GM19099 (cell line): Measurements from ENCODE around the gene IGSF9.

Source experiments
- POLR2A ChIP-seq: IDR thresholded peaks from 3 replicates; pipeline ENCODE4 v1.6.1; 2011; ENCODE audit warnings: low read depth; ENCODE audit not compliant: insufficient read length; ENCODE audit errors: extremely low read depth

The IGSF9 gene

DNA sequence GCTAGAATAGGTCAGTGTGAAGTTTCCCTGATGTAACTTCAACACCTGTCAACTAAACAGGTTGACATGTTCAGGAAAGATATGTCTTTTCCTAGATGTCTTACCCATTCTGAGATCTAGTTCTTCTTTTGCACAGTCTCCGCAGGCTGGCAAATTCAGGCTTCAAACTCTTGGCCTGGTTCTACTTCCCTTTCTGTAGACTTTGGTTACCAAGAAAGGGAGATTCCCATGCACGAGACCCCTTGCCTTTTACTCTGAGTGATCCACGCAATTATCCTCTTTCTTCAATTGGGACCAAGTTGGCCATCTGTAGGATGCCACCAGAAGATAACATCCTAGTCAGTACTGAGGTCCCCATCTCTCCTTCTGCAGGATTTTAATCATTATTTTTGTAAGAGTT lies 47.5 kb downstream of the IGSF9 start:
- no peak for TF ChIP-seq POLR2A

DNA sequence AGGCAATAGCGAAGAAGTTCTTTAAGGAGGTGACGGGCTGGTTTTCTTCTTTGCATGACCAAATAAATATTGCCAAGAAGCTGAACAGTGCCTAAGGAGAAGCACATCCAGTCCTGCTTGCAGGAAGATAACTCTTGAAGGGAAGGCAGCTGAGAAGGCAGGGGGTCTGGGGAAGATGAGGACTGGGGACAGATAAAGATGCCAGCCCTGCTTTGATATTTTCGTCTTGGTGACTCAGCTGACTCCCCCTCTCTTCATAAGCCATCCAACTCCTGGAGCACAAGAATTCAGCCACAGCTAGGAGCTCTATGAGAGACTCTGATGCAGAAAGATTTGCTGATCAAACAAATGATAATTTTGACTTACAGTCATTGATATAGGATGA lies 48.9 kb downstream of the IGSF9 start:
- no peak for TF ChIP-seq POLR2A

DNA sequence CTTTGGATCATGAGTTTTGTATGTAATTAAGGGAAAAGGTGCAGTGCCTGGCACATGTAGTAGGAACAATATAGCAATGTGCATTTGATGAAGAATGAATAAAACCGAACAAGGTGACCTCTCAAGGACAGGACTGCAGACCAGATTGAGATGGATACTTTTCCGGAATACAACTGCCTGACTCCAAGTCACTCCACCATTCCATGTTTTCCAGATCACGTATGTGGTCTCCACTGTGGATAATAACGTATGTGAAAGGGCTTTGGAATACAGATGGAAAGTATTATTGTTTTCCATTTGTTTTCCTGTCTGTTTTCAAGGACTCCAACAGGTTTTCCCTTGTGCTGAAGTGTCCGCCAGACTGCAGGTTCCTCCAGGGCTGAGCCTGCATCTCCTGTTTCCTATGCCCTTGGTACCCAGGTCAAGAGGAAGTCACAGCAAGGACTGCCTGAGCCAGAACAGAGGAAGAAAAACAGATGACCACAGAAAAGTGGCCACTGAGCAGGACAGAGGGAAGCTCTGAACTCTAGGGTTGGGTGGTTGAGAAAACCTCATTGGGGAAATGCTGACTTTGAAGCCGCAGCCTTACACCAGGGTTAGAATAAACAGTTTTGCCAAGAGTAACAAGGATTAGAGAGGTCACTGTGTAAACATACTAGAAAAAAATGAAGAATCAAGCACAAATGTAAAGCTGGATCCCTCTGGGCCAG lies 49.4 kb downstream of the IGSF9 start:
- no peak for TF ChIP-seq POLR2A

DNA sequence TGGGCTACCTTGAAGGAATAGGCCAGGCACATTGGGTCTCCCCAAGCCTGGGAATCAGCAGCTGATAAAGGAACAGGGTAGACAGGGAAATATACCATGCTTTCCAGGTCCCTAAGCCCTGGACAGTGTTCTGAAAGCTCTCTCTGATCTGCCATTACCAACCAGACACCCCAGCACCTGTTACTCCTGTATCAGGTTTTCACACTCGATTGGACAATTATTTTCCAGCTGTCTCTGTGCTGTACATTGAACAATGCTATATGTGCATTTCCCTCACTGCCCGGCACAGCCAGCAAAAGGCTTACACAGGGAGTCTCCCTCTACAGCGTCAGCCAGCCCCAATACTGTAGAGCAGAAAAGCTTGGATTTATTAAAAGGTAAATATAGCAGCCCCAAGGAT lies 50.1 kb downstream of the IGSF9 start:
- TF ChIP-seq POLR2A = no peak

DNA sequence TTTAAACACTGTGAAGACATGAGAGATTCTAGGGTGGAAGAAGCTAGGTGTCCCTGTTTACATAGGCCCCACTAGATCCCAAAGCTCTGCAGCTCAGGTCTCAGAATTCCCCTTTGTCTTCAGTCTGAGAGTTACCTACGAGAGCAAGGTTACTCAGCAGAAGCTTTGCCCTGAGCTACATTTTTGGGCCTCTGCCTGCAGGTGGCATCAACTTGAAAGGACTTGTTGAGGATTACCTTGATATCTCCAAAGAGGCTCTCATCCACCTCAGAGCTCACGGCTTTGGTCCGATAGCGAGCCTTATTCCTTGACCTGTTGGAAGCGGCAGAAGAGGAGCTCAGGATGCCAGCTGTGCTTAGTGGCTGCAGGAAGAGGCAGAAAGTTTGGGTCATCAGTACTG lies 52.5 kb downstream of the IGSF9 start:
- TF ChIP-seq POLR2A = no peak

GRCh38 chr1:159891275-159892157 lies 53.9 kb downstream of the IGSF9 start:
- no peak for TF ChIP-seq POLR2A

GRCh38 chr1:159890390-159890789 lies 55.0 kb downstream of the IGSF9 start:
- no peak for TF ChIP-seq POLR2A

DNA sequence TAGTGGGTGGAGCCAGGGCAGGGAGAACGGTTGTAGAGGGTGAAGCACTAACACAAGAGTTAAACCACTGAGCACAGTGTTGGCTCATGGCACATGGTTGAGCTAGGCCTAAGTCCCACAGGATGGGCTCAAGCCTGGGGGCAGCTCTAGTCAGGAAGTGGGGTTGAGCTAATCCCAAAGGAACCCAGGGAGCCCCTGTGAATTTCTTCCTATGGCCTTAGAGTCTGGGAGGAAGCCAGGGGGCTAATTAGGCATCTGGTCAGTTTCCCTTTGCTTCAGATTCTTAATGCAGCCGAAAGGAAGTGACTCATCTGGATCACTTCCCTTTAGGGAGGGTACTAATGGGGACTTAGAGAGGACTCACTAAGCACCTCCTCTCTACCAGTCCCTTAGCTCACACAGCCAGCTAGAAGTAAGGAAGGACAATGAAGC lies 55.6 kb downstream of the IGSF9 start:
- peak; percentile 31 for TF ChIP-seq POLR2A

GRCh38 chr1:159889202-159889601 lies 56.2 kb downstream of the IGSF9 start:
- no peak for TF ChIP-seq POLR2A

- no peak for TF ChIP-seq POLR2A
These were observed 61.1 kb downstream of the IGSF9 start for GRCh38 chr1:159884296-159884695.

- no peak for TF ChIP-seq POLR2A
These were observed 62.3 kb downstream of the IGSF9 start for GRCh38 chr1:159883134-159883533.

- TF ChIP-seq POLR2A = no peak
These were observed 62.9 kb downstream of the IGSF9 start for GRCh38 chr1:159882527-159882862.

DNA sequence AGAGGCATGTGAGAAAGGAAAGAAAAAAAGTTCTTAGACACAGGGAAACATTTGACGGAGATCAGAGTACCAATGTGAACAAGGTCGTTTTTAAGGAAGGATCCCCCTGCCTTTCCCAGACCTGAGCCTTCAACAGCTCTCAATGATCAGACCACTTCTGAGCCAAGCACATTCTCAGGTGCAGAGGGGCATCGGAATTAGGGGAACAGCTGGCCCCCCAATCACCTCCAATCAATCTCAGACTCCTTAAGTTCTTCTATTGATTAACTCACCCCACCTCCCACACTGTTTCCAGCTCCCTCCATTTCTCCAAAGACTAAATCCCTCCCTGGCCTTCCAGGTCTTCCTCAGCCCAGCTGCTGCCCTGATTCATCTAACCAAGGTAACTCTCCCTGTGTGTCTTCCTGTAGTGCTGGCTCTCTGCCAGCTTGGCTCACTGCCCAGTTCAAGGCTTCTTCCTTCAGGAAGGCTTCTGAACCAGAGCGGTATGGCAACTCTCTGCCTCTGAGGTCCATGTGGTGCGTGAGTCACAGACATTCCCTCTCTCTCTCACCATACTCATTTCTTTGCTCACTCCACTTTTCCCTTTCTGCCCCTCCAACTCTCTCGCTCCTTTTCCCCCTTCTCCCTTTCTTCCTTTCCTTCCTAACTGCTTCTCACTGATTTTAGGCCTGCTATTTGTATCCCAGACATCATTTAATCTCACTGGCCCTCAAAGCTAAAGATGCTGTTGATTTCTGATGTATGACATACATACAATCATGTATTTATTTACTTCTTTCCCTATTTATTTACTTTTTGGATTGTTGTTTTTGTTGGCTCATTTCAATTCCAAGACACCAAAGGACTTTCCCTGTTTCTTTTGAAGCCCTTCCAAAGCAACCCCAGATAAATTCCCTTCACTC lies 63.5 kb downstream of the IGSF9 start:
- TF ChIP-seq POLR2A = no peak

GRCh38 chr1:159880430-159880829 lies 65.0 kb downstream of the IGSF9 start:
- no peak for TF ChIP-seq POLR2A

- no peak for TF ChIP-seq POLR2A
These were observed 65.4 kb downstream of the IGSF9 start for GRCh38 chr1:159879977-159880376.

DNA sequence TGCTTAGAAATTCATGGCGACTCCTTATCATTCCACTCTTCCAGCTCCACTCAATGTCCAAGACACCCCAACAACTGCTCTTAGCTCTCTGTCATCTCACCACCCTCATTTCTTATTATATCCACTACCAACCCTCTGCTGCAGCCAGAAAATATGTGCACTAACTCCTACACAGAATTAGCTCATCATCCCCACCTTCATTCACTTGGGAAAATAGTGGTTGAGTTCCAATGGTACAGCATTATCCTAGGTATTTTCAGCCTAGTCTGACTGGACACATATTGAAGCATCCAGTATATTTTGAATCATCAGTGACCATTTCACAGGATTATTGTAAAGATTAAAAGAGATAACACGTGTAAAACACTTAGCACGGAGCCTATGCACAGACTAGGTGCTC lies 66.3 kb downstream of the IGSF9 start:
- TF ChIP-seq POLR2A = no peak
